Naive B cell (primary cell): Measurements from ENCODE around the gene PSMB5. TPM values are rescaled to one million over a fixed set of nuclear protein-coding genes. Genes with fewer than 3 reads are reported as not detected.
A peak's percentile ranks its signal among the peaks of the same experiment; 100 is the strongest.
"Not testable (repeated sequence)": the region's sequence is repeated elsewhere in the genome, so short reads cannot be mapped to it uniquely, and the experiment has no call there.

Experiments
- ATAC-seq, 2 donors: fragments of 150-1000 bp; cut with Tn5 transposase; 2 replicates each; pipeline ENCODE4 v1.10.0; 2021; ENCODE audit warnings: low read depth in 2 of 2, mild to moderate bottlenecking in 2 of 2, moderate library complexity in 2 of 2
- DNase-seq: peaks from one replicate; pipeline ENCODE4 v3.0.0; 2022
- H3K27ac Mint-ChIP-seq, 6 donors: one replicate each; pipeline ENCODE4 v1.8.0; 2020 to 2022; ENCODE audit warnings: mild to moderate bottlenecking in 6 of 6, mixed read lengths in 6 of 6, moderate library complexity in 5 of 6, inconsistent platforms in 2 of 6
- H3K27me3 Mint-ChIP-seq, 3 donors: one replicate each; pipeline ENCODE4 v1.8.0; 2021 to 2022; ENCODE audit warnings: mixed read lengths in 3 of 3, mild to moderate bottlenecking in 1 of 3
- H3K36me3 Mint-ChIP-seq, 2 donors: one replicate each; pipeline ENCODE4 v1.8.0; 2020 to 2022; ENCODE audit warnings: mixed read lengths in 2 of 2, inconsistent platforms in 1 of 2, mild to moderate bottlenecking in 1 of 2
- H3K4me1 Mint-ChIP-seq, 3 donors: one replicate each; pipeline ENCODE4 v1.8.0; 2020 to 2022; ENCODE audit warnings: mixed read lengths in 3 of 3, inconsistent platforms in 1 of 3, mild to moderate bottlenecking in 1 of 3, moderate library complexity in 1 of 3
- H3K4me3 Mint-ChIP-seq, 8 donors: one replicate each; pipeline ENCODE4 v1.8.0; 2020 to 2022; ENCODE audit warnings: mild to moderate bottlenecking in 8 of 8, mixed read lengths in 8 of 8, moderate library complexity in 8 of 8, inconsistent platforms in 2 of 8
- H3K9me3 Mint-ChIP-seq, 7 donors: one replicate each; pipeline ENCODE4 v1.8.0; 2020 to 2022; ENCODE audit warnings: mixed read lengths in 7 of 7, mild to moderate bottlenecking in 5 of 7, inconsistent platforms in 2 of 7, moderate library complexity in 1 of 7
- polyA plus RNA-seq, 6 donors: library from polyadenylated mRNA; unstranded; fragments of 300-500 nt; fragmentation: Illumina TruSeq; gene quantifications; one replicate each; pipeline ENCODE4 v1.2.3, GENCODE V29; 2021; ENCODE audit warnings: low read depth in 6 of 6

The PSMB5 gene
- polyA plus RNA-seq, 6 donors from 2014 or later: 27.6 to 40.9 (median 33.2) TPM

DNA sequence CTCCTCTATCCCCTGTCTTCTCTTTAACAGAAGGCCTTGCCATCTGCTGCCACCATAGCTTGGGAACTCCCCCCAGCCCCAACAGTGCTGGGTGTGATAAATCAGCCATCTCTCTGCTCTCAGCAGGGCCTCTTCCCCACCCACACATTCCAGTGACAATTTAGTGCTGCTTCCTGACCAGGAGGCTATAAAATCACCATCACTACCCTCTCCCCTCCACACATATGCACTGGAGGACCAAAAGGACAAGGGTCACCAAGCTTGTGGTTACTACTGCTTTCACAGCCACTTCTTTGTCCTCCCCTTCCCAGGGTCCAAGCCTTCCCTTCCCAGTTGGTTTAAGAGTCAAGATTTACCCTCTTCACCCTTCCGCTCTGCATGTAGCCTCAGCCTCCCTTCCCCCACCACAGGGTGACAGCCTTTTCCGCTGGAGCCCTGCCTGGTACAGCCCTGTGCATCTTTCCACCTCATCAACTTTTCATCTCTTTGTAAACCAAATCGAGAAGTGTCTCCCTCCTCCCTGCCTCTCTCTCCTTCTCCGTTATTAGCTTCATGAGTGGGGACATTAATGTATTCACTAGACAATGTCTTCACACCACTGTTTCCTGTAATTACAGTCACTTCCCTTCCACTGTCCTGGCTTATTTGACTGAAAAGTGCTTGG lies 9.4 kb downstream of the PSMB5 start:
- Mint-ChIP-seq H3K27ac (peak overlapping the region in 2 of 6 donors; percentile 1 to 94), H3K4me3 (peak overlapping the region in 1 of 8 donors; percentile 30), H3K4me1 (peaks cover 13 to 24% (median 20%) of the 10 kb centered on the region in 3 donors), H3K36me3 (peaks cover 14 to 17% of the 10 kb centered on the region in 2 donors), H3K27me3 (no peaks in the 10 kb centered on the region), H3K9me3 (no peaks in the 10 kb centered on the region)
- DNase-seq: no peak
- ATAC-seq: no peak

DNA sequence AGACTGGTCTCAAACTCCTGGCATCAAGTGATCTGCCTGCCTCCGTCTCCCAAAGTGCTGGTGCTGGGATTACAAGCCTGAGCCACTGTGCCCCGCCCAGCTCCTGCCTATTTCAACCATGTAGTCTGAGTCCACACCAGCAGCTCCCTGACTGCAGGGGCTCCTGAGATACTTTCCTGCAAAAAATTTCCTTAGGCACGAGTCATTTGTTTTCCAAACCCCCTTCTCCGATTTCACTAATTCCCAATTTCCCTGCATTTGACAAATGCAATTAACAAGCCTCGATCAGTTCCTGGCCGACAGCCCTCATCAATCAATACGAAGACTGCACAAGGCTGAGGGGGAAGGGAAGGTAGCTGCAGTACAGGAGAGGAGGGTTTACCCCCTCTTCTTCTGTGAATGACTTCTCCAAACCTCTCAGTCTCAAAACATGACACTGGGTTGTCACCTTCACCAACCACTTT lies 10.1 kb downstream of the PSMB5 start:
- Mint-ChIP-seq H3K4me1 (peaks cover 13 to 24% (median 20%) of the 10 kb centered on the region in 3 donors), H3K27me3 (no peaks in the 10 kb centered on the region), H3K9me3 (no peaks in the 10 kb centered on the region), H3K4me3 (no peak overlapping the region), H3K36me3 (peaks cover 14 to 17% of the 10 kb centered on the region in 2 donors), H3K27ac (peak overlapping the region in 1 of 6 donors; percentile 56)
- DNase-seq (no peak), ATAC-seq (no peak)

DNA sequence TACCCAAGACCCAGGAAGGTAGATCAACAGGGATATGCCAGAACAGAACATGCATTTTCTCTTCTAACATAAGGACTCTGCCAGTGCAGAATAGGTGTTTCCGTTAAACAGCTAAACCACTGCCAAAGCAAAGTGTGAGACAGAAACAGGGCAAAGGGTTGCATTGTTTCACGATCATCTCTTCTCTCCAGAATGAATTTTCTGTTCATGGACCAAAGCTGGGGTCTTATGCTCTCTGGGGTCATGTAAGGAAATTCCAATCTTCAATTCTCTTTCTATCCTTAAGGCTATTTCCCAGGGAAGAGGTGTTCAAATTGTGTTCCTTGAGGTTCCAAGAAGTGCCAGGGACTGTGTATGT lies 10.9 kb downstream of the PSMB5 start:
- no peaks in the 10 kb centered on the region for H3K9me3 Mint-ChIP-seq
- ATAC-seq (no peak), DNase-seq (no peak)
- no peaks in the 10 kb centered on the region for H3K27me3 Mint-ChIP-seq
- peaks cover 7 to 17% of the 10 kb centered on the region in 2 donors for H3K36me3 Mint-ChIP-seq
- H3K27ac Mint-ChIP-seq: peak overlapping the region in 2 of 6 donors; percentile 23 to 82
- peaks cover 7 to 16% (median 14%) of the 10 kb centered on the region in 3 donors for H3K4me1 Mint-ChIP-seq
- H3K4me3 Mint-ChIP-seq: no peak overlapping the region

DNA sequence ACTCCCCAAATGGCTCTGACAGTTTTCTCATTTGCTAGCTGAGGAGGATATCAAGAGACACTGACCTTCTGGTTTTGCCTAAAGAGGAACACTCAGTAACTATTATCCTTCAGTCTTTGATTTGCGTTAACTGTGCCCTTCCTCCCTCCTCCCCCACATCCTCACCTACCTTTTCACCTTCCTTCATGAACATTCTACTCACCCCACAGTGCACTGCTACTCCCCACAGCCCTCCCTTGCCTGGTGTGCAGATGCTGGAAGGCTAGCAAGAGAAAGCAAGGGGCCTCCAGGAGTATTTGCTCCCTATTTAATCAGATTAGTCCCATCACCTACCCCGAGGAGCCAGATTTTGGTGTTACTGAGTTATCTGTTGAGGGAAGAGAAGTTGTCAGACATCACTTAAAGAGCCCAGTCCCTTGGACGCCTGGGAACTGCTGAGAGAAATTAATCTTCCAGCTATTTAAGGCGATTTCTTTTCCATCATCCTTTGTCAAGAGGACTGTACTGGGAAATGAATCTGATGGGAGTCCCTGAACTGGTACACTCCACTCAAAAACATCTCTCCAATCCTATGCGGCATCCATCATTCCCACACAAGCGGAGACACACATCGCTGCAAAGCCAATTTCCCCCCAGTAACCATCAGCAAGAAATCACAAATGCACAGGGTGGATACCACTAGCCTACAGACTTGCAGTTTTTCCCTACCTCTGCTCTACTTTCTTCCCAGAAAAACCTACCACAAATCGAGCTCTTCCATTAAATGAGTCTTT lies 11.5 kb downstream of the PSMB5 start:
- Mint-ChIP-seq H3K4me3 (no peak overlapping the region), H3K36me3 (peaks cover 5 to 17% of the 10 kb centered on the region in 2 donors), H3K9me3 (no peaks in the 10 kb centered on the region), H3K4me1 (peaks cover 5 to 13% (median 12%) of the 10 kb centered on the region in 3 donors), H3K27ac (peak overlapping the region in 1 of 6 donors; percentile 41), H3K27me3 (no peaks in the 10 kb centered on the region)
- DNase-seq (no peak), ATAC-seq (no peak)

DNA sequence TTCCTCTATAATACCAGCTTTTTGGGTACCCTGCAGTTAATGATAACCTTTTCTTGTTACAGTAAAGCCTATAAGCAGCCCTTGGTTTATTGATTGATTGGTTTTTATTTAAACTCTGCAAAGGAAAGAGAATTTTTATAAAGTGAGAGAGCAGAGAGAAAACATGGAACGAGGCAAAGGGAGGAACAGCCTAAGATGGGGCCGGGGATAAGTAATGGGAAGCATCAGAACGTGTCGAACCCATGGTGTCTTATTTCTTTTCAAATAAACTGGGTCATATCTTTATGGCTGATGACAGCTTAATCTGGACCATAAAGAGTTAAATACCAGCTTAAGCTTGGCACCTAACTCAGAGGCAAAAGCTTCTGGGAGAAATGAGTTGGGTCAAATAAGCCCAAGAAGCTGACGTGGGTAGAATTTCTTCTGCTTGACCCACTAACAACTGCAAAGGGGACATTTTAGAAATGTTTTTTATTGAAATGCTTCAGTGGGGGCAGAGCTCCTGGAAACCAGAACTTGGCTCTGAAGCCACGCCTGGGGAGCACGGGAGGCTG lies 12.7 kb downstream of the PSMB5 start:
- ATAC-seq: no peak
- no peak overlapping the region for H3K4me3 Mint-ChIP-seq
- H3K4me1 Mint-ChIP-seq: peaks cover 5 to 6% (median 6%) of the 10 kb centered on the region in 3 donors

DNA sequence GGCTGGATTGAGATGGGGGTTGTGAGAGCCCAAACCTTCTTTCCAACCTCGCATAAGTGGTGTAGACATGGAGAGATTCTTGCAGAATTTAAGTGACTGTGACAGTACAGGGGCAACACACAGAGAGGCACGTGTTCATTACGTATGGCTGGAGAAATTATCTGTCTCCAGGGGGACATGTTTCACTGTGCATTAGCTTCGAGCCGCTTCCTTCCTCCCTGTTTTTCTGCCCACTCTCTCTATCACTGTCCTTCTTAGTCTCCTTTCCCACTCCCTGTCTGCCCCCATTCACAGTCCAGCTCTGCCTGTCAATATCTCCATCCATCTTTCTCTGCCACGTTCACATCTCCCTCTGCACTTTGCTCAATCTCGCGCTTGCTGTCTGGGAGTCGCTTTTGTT lies 13.3 kb downstream of the PSMB5 start:
- DNase-seq (no peak), ATAC-seq (no peak)
- H3K9me3 Mint-ChIP-seq: no peaks in the 10 kb centered on the region
- peaks cover 5 to 6% (median 6%) of the 10 kb centered on the region in 3 donors for H3K4me1 Mint-ChIP-seq
- H3K27me3 Mint-ChIP-seq: no peaks in the 10 kb centered on the region
- peaks cover 5 to 17% of the 10 kb centered on the region in 2 donors for H3K36me3 Mint-ChIP-seq
- peak overlapping the region in 1 of 6 donors; percentile 6 for H3K27ac Mint-ChIP-seq
- peak overlapping the region in 1 of 8 donors; percentile 34 for H3K4me3 Mint-ChIP-seq

More for the DNA sequence above, 12.7 kb downstream of the PSMB5 start:
- Mint-ChIP-seq H3K27ac (peak overlapping the region in 2 of 6 donors; percentile 6 to 20), H3K27me3 (no peaks in the 10 kb centered on the region), H3K36me3 (peaks cover 5 to 17% of the 10 kb centered on the region in 2 donors), H3K9me3 (no peaks in the 10 kb centered on the region)
- DNase-seq: no peak

DNA sequence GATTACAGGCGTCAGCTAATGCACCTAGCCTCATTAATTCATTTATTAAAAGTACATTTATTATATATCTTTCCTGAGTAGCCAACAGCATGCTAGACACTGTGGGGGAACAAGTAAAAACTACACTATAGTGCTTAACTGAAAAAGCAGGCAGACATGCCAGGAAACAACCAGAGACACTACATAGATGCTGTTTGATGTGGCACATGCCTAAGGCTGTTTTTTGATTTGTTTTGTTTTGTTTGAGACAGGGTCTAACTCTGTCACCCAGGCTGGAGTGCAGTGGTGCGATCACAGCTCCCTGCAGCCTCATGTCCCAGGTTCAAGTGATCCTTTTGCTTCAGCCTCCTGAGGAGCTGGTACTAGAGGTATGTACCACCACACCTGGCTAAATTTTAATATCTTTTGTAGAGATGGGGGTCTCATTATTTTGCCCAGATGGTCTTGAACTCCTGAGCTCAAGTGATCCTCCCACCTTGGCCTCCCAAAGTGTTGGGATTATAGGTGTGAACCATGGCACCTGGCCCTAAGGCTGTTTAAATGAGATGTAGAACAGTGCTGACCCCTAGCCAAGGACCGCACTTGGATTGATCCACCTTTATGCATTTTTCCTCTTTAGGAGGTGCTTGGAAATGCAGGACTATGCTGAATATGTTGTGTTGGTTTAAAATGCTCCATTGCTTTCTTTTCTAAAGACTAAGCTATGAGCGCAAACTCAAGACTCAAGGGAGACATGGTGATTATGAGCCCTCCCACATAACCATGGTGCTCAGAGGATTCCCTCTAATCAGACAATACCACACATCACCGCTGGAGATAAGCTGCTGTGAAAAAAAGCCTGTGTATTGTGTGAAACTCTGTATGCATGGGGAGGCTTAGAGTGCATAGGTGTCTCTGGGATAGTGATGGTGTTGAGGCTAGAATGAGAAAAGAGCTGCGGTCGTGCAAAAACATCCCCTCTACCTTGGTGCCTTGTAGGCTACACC lies 14.3 kb downstream of the PSMB5 start:
- no peaks in the 10 kb centered on the region for H3K9me3 Mint-ChIP-seq
- ATAC-seq (no peak), DNase-seq (no peak)
- H3K4me1 Mint-ChIP-seq: peaks cover 2 to 5% (median 5%) of the 10 kb centered on the region in 3 donors
- peaks cover 5 to 10% of the 10 kb centered on the region in 2 donors for H3K36me3 Mint-ChIP-seq
- peak overlapping the region in 1 of 6 donors; percentile 18 for H3K27ac Mint-ChIP-seq
- H3K27me3 Mint-ChIP-seq: no peaks in the 10 kb centered on the region
- no peak overlapping the region for H3K4me3 Mint-ChIP-seq

DNA sequence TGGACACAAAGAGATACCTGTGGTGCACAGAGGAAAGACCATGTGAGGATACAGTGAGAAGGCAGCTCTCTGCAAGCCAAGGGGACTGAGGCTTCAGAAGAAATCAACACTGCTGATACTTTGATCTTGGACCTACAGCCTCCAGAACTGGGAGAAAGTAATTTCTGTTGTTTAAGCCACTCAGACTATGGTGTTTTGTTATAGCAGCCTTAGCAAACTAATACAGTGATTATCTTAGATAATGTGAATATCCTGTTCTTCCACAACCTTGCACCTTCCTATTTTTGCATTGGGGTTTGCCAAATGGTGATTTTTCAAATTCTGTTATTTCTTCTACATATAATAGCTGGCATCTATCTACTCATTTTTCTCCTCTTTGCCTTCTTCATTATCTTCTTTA lies 16.6 kb downstream of the PSMB5 start:
- DNase-seq (no peak), ATAC-seq (no peak)
- H3K9me3 Mint-ChIP-seq: no peaks in the 10 kb centered on the region
- H3K4me1 Mint-ChIP-seq: no peaks in the 10 kb centered on the region
- H3K36me3 Mint-ChIP-seq: peaks cover 0 to 5% of the 10 kb centered on the region in 2 donors
- H3K27me3 Mint-ChIP-seq: no peaks in the 10 kb centered on the region
- H3K4me3 Mint-ChIP-seq: no peak overlapping the region
- no peak overlapping the region for H3K27ac Mint-ChIP-seq

DNA sequence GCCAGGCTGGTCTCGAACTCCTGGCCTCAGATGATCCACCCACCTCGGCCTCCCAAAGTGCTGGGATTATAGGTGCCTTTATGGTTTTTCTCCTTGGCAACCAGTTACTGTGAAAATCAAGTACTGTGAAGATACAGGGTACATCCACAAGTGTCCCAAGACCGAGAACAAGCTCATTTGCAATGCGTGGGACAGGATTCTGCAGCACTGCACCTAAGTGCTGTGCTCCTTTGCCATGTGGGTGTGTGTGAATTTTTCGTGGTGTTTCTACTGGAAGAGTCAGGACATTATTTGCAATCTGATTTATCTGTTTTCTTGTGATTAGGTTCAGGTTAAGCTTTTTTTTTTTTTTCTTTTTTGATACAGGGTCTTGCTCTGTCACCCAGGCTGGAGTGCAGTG lies 17.6 kb downstream of the PSMB5 start:
- ATAC-seq (no peak), DNase-seq (no peak)
- H3K4me3 Mint-ChIP-seq: no peak overlapping the region
- H3K9me3 Mint-ChIP-seq: no peaks in the 10 kb centered on the region
- H3K27me3 Mint-ChIP-seq: no peaks in the 10 kb centered on the region
- H3K27ac Mint-ChIP-seq: no peak overlapping the region
- H3K4me1 Mint-ChIP-seq: no peaks in the 10 kb centered on the region
- H3K36me3 Mint-ChIP-seq: peaks cover 0 to 5% of the 10 kb centered on the region in 2 donors

DNA sequence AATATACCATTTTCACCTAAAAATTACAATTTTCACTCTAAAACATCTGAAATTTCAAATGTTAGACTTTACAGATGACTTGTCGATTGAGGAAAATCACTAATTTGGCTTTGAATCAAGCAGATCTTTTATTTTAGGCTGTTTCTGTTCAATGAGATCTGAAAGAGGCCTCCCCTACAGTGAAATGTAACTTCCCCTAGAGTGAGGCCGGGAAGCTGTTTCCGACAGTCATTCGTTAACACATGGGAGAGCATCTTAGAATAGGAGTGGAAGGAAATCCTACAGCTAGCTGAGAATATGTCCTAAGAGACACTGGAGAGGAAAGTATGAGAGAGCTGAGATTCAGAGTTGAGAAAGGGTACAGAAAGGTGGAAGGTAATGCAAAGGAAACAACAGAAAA lies 19.1 kb downstream of the PSMB5 start:
- ATAC-seq: no peak

DNA sequence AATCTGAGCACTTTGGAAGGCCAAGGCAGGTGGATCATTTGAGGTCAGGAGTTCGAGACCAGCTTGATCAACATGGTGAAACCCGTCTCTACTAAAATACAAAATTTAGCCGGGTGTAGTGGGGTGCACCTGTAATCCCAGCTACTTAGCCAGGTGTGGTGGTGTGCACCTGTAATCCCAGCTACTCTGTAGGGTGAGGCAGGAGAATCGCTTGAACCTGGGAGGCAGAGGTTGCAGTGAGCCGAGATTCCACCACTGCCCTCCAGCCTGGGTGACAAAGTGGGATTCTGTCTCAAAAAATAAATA lies 21.0 kb downstream of the PSMB5 start:
- not testable (repeated sequence) for H3K27me3 Mint-ChIP-seq, H3K4me3 Mint-ChIP-seq, H3K27ac Mint-ChIP-seq

More for the DNA sequence above, 19.1 kb downstream of the PSMB5 start:
- H3K27me3 Mint-ChIP-seq: no peaks in the 10 kb centered on the region
- no peaks in the 10 kb centered on the region for H3K36me3 Mint-ChIP-seq
- peaks cover 0 to 4% (median 0%) of the 10 kb centered on the region in 3 donors for H3K4me1 Mint-ChIP-seq
- H3K9me3 Mint-ChIP-seq: no peaks in the 10 kb centered on the region
- no peak overlapping the region for H3K4me3 Mint-ChIP-seq
- no peak overlapping the region for H3K27ac Mint-ChIP-seq
- no peak for DNase-seq

DNA sequence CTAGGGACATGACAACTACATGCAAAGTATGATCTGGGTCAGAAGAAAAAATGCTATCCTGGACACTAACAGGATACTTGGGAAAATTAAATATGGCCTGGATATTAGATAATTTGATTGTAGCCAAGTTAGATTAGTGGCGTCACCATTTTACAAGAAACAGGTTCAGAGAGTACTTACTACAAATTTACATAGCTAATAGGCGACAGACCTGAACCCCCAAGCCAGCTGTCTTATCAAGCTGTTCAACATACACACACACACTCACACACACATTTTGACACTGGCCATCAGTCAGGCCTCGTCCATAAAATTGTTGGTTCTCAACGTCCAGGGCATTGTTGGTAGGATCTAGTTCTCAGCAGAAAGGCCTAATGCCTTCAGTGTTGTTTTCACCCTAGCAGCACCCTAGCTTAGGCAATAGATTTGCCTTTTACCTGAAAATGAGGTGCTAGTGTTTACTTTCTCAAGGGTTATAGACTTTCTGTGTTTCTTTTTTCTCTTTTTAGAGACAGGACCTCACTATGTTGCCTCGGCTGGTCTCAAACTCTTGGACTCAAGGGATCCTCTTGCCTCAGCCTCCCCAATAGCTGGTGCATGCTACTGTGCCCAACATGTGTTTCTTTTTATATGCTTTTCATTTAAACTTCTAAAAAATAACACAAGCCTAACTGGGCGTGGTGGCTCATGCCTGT lies 21.5 kb downstream of the PSMB5 start:
- H3K36me3 Mint-ChIP-seq: no peaks in the 10 kb centered on the region
- H3K27ac Mint-ChIP-seq: peak overlapping the region in 1 of 6 donors; percentile 43
- DNase-seq (no peak), ATAC-seq (no peak)
- peak overlapping the region in 1 of 8 donors; percentile 34 for H3K4me3 Mint-ChIP-seq
- H3K4me1 Mint-ChIP-seq: peaks cover 9 to 16% (median 14%) of the 10 kb centered on the region in 3 donors
- no peaks in the 10 kb centered on the region for H3K9me3 Mint-ChIP-seq
- H3K27me3 Mint-ChIP-seq: no peaks in the 10 kb centered on the region

More for the DNA sequence above, 21.0 kb downstream of the PSMB5 start:
- H3K4me1 Mint-ChIP-seq: peaks cover 4 to 11% (median 10%) of the 10 kb centered on the region in 3 donors
- ATAC-seq, H3K36me3 Mint-ChIP-seq, H3K9me3 Mint-ChIP-seq, DNase-seq: not testable (repeated sequence)
